Stimulated activated CD4-positive, alpha-beta T cell treated with anti-CD3 and anti-CD28 coated beads, Interleukin-1b, Interleukin-23, amount 100 ng/mL, for 48 hours (primary cell): ENCODE data around the gene MDM4.
"Not testable (repeated sequence)": the region's sequence is repeated elsewhere in the genome, so short reads cannot be mapped to it uniquely, and the experiment has no call there.

Source experiments
- DNase-seq: peaks from one replicate; pipeline ENCODE4 v3.0.0-alpha.2; 2020

Gene MDM4

GRCh38 chr1:204520834-204521709 lies 4.9 kb downstream of the MDM4 start:
- DNase-seq = peak; percentile 61

DNA sequence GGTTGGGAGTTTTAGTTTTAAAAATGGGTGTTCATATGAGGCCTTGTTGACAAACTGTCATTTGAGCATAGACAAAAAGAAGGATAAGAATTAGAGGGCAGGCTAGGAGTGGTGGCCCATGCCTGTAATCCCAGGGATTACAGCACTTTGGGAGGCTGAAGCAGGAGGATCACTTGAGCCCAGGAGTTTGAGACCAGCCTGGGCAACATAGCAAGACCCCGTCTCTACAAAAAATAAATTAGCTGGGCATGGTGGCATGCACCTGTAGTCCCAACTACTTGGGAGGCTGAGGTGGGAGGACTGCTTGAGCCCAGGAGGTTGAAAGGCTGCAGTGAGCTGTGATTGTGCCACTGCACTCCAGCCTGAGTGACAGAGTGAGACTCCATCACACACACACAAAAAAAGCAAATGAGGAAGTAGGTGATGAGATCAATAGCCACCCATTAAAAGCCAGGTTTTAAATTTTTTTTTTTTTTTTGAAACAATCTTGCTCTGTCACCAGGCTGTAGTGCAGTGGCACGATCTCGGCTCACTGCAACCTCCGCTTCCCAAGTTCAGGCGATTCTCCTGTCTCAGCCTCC lies 5.8 kb downstream of the MDM4 start:
- DNase-seq = not testable (repeated sequence)

DNA sequence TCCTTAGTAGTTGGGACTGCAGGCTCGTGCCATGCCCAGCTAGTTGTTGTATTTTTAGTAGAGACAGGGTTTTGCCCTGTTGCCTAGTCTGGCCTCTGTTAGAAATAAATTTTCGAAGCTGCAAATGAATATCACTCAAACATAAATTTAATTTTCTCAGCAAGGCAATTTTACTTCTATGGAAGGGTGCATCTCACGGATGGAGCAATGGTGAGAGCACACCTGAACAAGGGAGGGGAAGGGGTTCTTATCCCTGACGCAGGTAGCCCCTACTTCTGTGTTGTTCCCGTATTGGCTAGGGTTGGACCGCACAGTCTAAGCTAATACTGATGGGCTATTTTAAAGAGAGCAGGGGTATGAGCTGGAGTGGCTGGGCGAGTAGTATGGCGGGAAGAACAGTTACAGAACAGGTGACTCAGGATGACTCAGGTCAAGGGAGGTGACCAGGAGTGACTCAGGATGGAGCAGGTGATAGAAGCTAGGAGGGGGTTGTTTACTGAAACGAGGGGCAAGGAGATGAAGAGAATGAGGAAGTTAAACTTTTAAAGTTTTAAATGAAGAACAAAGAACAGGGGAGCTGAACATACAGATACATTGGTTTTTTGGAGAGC lies 7.5 kb downstream of the MDM4 start:
- DNase-seq = peak; percentile 42

- DNase-seq = no peak
These were observed 8.8 kb downstream of the MDM4 start for GRCh38 chr1:204524986-204525385.

DNA sequence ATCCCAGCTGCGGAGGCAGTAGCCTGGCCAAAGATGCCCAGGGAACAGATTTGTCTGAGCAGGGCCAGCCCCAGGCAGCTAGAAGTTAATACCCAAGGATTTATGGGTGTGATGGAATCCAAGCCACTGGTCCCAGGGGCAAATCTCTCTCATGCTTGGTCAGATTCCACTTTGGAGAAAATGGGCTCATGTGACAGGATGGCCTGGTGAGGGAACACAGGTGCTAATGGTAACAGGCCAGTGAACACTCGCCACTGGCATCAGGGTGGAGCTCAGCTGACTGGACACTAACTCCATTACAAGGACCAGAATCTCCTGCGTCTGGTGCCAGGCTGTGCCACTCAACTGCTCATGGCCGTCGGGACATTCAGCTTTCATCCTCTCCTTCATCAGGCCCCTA lies 12.0 kb downstream of the MDM4 start:
- no peak for DNase-seq

DNA sequence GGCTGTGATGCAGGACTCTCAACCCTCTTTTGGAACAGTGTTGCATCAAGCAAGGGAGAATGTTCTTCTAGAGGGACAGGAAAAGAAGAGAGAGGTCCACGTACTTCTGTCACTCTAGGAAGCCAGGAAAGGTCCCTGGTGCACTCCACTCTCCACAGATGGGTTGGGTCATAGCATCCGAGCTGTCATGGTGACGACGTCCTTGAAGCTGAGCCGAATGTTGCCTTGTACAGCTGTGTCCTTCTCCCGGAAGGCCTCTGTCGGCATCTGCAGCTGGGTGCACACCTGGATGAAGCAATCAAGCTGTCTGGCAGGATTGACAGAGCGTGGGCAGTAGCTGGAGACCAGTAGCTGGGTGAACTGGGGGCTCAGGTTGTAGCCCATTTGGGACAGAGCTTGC lies 12.5 kb downstream of the MDM4 start:
- no peak for DNase-seq

DNA sequence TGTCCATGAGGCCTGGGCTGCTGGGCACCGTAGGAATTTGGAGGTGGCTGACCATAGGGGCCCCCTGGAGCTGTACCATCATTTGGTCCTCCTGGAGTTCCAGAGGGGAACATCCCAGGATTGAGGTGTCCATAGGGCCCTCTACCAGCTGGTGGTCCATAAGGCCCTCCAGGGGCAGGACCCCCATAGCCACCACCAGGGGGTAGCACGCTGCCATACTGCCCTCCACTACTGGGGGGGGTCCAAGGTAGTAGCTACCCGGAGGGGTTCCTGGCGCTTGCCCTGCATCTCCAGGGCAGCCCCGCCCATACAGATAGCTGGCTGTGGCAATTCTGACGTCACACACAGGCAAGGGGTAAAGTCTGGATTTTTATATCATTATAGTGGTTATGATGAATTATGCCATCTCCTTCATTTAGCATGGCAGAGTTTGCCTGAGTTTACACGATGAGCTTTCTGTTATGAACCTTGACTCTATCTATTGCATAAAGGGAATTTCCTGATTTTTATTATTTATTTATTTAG lies 13.2 kb downstream of the MDM4 start:
- DNase-seq = no peak

GRCh38 chr1:204530932-204531331 lies 14.7 kb downstream of the MDM4 start:
- no peak for DNase-seq

- no peak for DNase-seq
These were observed 16.6 kb downstream of the MDM4 start for GRCh38 chr1:204532832-204533231.

- DNase-seq = no peak
These were observed 25.4 kb downstream of the MDM4 start for GRCh38 chr1:204541626-204542025.

- DNase-seq = no peak
These were observed 28.1 kb downstream of the MDM4 start for GRCh38 chr1:204544321-204544720.

- DNase-seq = no peak
These were observed 29.0 kb downstream of the MDM4 start for GRCh38 chr1:204545202-204545601.

DNA sequence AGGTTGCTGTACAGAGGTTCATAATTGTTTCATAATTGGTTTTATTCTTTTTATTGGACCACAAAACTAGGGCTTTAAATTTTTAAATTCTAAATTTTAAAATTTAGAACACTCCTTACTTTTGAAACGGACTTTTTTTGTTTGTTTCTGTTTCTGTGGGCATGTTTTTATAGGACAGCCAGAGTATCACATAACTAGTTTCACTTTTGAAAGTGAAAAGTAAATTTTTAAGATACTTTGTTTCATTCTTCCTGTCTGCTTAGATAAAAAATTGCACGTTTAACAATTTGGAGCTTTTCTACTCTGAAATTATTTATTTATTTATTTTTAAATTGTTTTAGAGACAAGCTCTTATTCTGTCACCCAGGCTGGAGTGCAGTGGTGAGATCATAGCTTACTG lies 29.7 kb downstream of the MDM4 start:
- DNase-seq = no peak

DNA sequence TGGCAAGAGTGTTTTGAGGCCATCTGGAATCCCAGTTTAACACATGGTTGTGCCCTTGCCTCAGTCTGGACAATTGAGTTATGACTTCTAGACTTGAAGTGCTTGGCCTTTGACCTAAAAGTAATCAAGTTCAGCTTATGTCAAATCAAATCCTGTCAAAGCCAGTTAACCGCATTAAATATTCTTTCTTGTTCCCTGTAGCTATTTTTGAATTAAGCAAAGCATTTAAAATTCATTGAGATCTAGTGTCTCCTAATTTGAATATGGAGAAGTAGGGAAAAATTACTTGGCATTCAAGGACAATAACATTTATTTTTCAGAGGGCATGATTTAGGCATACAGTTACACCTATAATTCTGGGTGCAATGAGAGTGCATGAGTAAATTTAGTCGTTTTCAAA lies 32.1 kb downstream of the MDM4 start:
- no peak for DNase-seq

DNA sequence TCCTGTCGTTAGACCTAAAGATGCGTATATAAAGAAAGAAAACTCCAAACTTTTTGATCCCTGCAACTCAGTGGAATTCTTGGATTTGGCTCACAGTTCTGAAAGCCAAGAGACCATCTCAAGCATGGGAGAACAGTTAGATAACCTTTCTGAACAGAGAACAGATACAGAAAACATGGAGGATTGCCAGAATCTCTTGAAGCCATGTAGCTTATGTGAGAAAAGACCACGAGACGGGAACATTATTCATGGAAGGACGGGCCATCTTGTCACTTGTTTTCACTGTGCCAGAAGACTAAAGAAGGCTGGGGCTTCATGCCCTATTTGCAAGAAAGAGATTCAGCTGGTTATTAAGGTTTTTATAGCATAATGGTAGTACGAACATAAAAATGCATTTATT lies 33.1 kb downstream of the MDM4 start:
- DNase-seq = no peak

DNA sequence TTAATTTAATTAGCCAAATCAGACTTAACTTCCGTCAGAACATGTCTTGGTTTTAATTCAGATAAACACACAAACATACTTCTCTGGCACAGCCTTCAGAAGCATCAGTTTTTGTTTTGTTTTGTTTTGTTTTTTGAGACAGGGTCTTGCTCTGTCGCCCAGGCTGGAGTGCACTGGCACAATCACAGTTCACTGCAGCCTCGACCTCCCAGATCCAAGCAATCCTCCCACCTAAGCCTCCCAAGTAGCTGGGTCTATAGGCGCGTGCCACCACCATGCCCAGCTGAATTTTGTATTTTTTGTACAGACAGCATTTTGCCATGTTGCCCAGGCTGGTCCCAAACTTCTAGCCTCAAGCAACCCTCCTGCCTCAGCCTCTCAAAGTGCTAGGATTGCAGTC lies 34.7 kb downstream of the MDM4 start:
- DNase-seq = no peak

DNA sequence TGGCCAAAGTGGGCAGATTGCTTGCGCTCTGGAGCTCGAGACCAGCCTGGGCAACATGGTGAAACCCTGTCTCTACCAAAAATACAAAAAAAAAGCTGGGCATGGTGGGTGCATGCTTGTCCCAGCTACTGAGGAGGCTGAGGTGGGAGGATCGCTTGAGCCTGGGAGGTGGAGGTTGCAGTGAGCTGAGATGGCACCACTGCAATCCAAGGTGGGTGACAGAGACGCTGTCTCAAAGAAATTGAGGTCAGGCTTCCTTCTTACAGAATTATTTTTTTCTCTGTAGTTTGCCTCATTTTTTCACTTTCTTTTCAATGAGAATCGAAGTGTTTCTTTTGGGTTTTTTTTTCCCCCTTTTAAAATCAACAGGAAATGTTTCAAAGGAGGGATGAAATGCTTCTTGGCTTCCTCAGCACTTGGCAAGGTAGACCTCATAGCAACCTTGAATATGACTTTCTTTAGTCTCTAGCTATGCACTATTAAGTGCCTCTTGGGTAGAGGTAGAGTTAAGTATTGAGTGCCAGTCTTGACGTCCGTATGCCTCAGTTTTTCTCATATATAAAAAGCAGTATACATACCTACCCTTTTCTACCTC lies 40.3 kb downstream of the MDM4 start:
- DNase-seq = no peak

DNA sequence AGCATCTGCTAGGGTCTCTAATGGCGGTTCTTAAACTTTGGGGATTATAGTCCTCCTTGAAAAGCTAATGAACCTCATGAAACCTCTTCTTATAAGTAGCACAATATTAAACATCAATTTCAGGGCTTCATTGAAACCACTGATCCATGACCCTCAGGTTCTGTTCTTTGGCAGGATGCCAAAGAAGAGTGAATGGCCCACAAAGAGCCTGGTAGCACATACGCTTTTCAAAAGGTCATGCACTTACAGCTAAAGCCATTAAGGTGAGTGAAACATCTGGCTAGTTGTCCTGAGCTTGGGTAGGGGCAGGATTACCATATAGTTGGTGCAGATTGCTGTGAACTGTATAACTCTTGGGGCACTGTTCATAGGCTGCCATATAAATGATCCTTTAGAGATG lies 42.3 kb downstream of the MDM4 start:
- no peak for DNase-seq

DNA sequence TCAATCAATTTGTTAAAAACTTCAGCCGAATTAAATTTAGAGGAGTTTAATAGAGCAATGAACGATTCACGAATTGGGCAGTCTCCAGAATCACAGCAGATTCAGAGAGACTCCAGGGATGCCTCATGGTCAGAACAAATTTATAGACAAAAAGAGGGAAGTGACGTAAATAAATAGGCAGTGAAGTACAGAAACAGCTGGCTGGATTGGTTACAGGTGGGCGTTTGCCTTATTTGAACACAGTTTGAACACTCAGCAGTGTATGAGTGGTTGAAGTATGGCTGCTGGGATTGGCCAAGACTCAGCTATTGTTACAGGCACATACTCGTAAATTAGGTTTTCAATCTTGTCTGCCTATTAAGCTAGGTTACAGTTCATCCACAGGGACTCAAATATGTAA lies 43.8 kb downstream of the MDM4 start:
- not testable (repeated sequence) for DNase-seq

DNA sequence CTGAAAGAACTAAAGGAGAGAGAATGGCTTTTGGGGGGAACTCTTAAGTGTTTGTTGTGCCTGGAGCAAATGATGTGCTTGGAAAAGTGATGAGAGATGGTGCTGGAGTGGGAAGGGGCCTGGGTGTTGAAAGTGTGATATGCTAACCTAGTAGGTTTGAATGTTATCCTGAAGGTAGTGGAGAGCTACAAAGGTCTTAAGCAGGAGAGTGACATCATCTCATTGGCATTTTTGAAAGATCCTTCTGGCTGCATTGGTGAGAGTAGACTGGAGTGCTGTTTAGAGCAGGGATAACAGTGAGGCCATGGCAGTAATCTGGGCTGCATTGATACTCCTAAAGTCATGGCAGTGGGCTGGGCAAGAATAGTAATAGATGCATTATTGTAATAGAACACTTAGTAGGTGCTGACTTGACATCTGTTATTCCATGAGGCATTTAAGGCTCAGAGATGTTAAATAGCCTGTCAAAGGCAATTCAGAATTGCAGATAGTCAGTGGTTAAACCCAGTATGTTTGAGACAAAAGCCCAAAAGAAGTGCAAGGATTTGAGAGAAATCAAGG lies 44.5 kb downstream of the MDM4 start:
- DNase-seq = no peak

- DNase-seq = no peak
These were observed 46.1 kb downstream of the MDM4 start for GRCh38 chr1:204562075-204562990.

GRCh38 chr1:204563307-204563706 lies 47.1 kb downstream of the MDM4 start:
- DNase-seq = no peak
